ENCODE data around the gene KCNJ11.
A peak's percentile ranks its signal among the peaks of the same experiment; 100 is the strongest.
"Not testable (repeated sequence)": the region's sequence is repeated elsewhere in the genome, so short reads cannot be mapped to it uniquely, and the experiment has no call there.

Gene KCNJ11
- long read RNA-seq, donor 1: 0 reads
- long read RNA-seq, donor 2, partial matches to known transcripts: 0 of 1 reads
- long read RNA-seq, donor 2, other reads (novel, unspliced or antisense): 0 of 1 reads
- long read RNA-seq, donor 3, partial matches to known transcripts: 0 of 1 reads
- long read RNA-seq, donor 3, other reads (novel, unspliced or antisense): 0 of 1 reads
- long read RNA-seq, donor 4, partial matches to known transcripts: 0 of 1 reads
- long read RNA-seq, donor 4, other reads (novel, unspliced or antisense): 0 of 1 reads
- long read RNA-seq, donor 5, partial matches to known transcripts: 0 of 2 reads
- long read RNA-seq, donor 5, other reads (novel, unspliced or antisense): 0 of 2 reads
- long read RNA-seq, donor 6, partial matches to known transcripts: 0 of 2 reads
- long read RNA-seq, donor 6, other reads (novel, unspliced or antisense): 0 of 2 reads
- long read RNA-seq, donor 7, partial matches to known transcripts: 0 of 4 reads
- long read RNA-seq, donor 7, other reads (novel, unspliced or antisense): 0 of 4 reads
- long read RNA-seq, donor 8, partial matches to known transcripts: 0 of 1 reads
- long read RNA-seq, donor 8, other reads (novel, unspliced or antisense): 0 of 1 reads

DNA sequence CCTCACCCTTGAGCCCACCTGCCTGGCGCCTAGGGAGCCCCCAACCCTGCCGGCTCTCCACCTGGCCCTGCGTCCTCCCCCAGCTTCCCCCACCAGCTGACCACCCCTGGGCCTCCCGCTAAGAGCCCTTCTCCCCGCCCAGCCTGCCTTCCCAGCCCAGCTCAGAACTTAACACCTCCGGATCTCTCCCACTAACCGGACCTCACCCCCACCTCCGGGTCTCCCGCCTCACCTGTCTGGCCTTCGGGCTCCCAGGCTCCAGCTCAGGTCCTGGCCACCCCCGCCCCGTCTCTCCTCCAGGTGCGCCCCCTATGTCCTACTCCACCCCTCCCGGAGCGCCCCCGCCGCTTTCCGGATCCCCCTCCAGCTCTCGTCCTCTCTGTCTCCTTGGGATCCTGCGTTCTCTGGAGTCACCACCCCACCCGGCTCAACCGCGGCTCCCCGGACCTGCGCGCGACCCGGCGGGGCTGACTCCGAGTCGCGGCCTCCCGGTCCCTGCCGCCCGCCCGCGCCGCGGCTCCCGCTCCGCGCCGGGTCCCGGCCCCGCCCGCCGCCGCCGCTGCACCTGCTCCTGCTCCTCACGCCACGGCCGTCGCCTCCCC, at the start of gene KCNJ11:
Gene KCNJ11, minus strand, starts transcription at position 51 of the 602 bp plus-strand sequence. CDS start 568 bp downstream, outside the sequence.
- DNase-seq: peak; percentile 62

- no peak for DNase-seq
These were observed 48.9 kb upstream of the KCNJ11 start for GRCh38 chr11:17437366-17437765.

DNA sequence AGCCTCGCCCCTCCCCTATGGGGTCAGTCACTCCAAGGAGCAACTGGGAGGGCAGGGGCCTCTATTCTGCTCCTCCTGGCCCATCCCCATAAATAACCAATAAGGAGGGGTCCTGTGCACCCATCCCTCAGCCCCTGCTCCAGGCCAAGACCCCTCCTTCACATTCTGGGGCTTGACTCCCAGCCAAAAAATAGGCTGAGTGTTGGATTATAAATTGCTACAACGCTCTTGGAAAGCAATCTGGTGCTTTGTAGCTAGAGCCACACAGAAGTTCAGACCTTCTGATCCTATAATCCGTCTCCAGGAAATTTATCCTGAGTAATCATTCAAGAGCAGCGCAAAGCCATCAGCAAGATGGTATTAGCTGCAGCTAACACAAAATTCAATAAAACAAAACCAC, 45.6 kb upstream of the KCNJ11 start:
- DNase-seq: no peak

GRCh38 chr11:17432002-17432401, 43.5 kb upstream of the KCNJ11 start:
- DNase-seq: no peak

GRCh38 chr11:17431139-17431538, 42.7 kb upstream of the KCNJ11 start:
- DNase-seq: no peak

- no peak for DNase-seq
These were observed 42.2 kb upstream of the KCNJ11 start for GRCh38 chr11:17430616-17431015.

- no peak for DNase-seq
These were observed 40.5 kb upstream of the KCNJ11 start for GRCh38 chr11:17428925-17429324.

GRCh38 chr11:17428261-17428660, 39.8 kb upstream of the KCNJ11 start:
- DNase-seq: no peak

DNA sequence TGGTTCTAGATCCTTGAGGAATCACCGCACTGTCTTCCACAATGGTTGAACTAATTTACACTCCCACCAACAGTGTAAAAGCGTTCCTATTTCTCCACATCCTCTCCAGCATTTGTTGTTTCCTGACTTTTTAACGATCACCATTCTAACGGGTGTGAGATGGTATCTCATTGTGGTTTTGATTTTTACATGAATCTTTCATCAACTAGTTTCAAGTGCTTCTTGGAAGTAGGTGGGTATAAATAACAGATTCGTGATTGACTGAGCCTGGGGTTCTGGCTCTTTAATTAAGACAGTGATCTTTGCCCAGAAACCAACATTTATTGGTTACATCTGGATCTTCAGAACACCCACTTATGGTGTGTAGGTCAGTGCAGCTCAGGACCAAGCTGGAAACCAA, 37.8 kb upstream of the KCNJ11 start:
- not testable (repeated sequence) for DNase-seq

- no peak for DNase-seq
These were observed 35.3 kb upstream of the KCNJ11 start for GRCh38 chr11:17423533-17424310.

DNA sequence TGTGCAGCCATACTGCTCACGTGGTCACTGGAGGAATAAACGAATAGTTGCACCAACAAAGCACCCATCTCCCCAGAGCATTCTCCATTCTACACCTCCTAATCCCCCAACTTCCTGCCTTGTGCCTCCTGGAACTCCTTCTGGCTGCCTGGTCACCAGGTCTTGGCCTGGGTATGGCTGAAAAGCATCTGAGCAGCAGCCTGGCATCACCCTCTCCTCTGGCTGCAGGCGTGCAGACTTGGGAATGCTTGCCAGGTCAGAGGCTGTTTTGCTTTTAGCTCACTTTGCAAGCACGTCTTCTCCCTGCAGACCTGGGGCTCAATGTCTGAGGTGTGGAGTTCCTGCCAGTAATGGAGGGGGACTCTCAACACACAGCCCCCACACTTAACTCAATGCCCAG, 33.3 kb upstream of the KCNJ11 start:
- DNase-seq: no peak

DNA sequence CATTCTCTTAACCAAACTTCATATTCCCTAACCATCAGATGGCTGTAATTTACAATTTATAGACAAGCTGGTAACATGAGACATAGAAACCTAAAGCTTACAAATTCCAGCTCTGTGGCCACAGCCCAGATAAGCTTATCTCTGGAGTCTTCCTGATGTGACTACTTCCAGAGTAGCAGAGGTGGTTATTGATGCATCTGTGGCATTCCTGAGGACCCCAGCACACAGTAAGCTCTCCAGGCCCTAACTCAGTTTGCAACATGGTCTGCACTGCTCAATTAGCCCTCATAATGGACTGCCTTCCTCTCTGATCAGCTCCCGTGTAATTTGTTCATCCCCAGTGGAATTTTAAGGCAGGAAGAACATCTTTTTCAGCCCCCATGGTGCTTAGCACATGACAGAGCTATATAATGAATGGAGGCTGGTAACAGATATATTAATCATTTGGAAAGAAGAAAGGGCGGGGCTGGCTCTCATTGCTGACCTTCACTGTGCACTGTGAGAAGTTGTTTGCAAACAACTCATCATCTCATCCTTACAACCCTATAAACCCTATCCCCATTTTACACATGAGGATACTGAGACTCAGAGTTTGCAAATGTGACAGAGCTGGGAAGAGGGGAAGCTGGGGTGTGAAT, 30.1 kb upstream of the KCNJ11 start:
- no peak for DNase-seq

GRCh38 chr11:17416492-17416891, 28.0 kb upstream of the KCNJ11 start:
- DNase-seq: no peak

- DNase-seq: no peak
These were observed 27.2 kb upstream of the KCNJ11 start for GRCh38 chr11:17415523-17416104.

DNA sequence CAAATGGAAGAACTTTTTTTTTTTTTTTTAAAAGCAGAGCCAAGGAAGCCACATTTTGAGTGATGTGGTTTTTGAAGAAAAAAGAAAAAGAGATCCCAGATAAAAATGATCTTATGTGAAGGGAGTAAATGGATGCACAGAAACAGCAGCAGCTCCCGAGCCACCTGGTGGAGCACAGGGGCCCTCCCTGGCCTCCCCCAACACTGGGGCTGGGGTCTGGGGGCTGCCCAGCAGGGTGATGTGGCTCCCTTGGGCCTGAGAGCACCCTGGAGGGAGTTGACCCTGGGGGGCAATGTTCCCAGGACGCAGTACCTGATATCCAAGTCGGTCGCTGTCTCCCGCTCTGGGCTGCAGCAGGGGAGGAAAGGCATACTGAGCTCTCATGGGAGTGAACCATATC, 26.5 kb upstream of the KCNJ11 start:
- DNase-seq: no peak

DNA sequence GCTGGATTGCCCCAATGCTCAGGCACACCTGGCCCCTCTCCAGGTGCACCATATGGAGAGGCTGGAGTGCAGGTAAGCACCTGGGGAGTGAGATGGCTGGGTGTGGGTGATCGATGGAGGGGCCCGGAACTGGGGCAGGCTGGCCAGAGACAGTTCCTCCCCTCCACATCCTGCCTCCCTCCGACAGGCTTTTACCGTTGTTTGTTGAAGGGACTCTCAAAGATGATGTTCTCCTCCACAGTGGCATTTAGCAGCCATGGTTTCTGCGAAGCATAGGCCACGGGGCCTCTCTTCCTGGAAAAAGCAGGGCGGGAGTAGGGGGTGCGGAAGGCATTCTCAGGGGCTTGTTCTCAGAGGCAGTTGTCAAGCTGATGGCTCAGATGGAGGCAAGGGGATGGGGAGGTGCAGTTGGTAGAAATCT, 25.9 kb upstream of the KCNJ11 start:
- DNase-seq: no peak

DNA sequence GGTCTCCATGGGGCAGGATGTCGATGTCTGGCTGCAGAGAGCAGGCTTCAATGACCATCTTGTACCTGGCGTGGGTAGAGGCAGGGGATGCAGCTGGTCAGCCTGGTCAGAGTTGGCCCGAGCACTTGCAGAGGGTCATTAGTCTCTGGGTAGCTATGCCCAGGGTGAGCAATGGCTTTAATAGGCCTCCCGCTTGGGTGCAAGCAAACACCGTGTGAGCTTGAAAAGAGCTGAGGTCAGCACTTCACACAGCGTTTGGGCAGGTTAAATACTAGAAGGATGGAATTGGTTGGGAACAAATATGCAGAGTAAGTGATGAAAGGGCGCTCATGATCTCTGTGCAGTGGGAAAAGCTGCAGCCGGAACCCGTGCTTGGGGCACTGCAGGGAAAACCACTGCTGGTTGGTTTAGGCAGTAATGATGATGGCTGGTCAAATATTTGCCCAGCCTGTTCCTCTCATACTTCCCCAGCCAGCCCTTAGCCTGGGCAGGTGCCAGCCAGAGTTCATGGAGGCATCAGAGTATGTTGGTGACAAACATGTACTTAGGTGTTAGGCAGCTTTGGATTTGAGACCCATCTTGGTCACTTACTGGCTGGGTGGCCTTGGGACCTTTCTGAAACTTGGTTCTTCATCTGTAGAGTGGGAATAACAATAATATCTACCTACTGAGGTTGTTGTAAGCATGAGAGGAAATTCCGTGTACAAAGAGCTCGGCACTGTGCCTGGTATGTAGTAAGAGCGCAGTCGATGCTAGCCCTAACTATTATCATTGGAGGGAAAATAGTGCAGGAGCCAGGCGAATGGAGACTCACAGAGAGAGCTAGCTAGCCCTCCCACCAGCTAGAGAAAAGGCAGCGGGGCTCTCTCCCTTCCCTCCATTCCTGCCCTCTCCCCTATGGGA, 25.2 kb upstream of the KCNJ11 start:
- DNase-seq: no peak

DNA sequence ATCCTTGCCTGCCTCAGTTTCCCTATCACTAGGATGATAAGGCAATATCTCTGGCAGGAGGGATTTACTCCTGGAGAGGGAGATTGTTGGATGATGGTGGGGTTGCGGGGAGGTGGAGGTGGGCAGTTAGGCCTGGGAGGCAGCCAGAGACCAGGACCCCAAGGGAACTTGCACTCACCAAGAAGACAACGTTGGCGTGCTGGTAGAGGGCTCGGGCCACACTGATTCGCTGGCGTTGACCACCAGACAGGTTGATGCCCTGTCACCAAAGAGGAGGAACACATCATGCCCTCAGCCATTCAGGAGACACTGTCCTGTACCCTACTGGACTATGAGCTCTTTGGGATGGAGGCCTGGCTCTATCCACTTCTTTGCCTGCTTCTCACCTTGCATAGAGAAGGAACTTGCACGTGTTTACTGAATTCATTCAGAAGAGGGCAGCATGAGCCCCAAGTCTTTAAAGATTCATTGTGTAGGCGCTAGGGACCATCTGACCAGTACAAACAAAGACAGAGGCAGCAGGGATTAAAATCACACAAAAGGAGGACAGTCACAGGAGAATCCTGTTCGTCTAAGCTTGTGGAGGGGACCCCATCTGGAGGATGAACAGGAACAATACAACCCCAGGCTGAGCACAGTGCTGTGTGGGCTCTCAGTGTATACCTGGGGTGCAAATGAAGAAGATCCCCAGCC, 24.2 kb upstream of the KCNJ11 start:
- DNase-seq: no peak

GRCh38 chr11:17411418-17411817, 23.0 kb upstream of the KCNJ11 start:
- no peak for DNase-seq

Data from right kidney (tissue), 9 donors.